ENCODE measurements around the gene CDK5RAP3. TPM values are rescaled to one million over a fixed set of nuclear protein-coding genes. Genes with fewer than 3 reads are reported as not detected.

CDK5RAP3 gene
- total RNA-seq, 1 donor from 2014 or later = 344 TPM

DNA sequence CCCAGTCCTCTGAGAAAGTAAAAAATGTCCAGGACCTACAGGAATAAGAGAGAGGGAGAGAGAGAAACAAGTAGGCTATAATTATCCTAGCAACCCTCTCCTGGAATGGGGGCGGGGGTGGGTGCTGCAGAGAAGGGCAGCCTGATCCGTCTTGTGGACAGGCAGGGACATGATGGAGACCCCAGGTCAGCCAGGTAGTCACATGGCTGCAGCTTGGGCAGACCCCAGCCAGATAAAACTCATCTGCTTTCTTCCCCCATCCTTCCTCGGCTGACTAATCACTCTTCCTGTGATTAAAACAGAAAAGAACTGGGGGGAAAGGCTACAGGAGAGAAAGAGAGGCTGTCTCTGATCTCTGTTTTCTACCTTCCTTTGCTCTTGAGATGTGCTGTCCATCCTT is 34.1 kb downstream of the CDK5RAP3 start:
- Mint-ChIP-seq H3K4me3 (ENCODE audit: low read depth) (no peak overlapping the region), H3K27ac (no peak overlapping the region)

DNA sequence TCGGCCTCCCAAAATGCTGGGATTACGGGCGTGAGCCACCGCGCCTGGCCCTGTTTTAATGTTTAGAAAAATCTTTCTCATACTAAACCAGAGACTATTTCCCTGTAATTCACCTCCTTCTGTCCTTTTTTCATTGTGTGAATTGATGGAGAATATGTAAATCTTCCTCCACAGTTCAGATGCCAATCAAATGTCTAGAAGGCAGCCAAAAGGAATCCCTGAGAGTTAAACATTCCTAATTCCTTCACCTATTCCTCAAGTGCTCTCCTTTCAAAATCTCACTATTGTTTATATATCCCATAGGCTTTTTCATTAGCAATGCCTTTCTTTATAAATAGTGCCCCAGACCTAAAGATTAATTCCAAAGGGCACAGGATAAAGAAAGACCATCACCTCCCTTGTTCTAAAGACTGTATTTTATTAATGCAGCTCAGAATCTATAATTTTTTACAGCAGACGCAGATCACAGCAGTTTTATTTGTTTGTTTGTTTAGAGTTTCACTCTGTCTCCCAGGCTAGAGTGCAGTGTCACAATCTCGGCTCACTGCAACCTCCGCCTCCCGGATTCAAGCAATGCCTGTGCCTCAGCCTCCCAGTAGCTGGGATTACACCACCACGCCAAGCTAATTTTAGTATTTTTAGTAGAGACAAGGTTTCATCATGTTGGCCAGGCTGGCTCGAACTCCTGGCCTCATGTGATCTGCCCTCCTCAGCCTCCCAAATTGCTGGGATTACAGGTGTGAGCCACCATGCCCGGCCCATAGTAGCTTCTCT is 36.2 kb downstream of the CDK5RAP3 start:
- TF ChIP-seq, protein P1, sequence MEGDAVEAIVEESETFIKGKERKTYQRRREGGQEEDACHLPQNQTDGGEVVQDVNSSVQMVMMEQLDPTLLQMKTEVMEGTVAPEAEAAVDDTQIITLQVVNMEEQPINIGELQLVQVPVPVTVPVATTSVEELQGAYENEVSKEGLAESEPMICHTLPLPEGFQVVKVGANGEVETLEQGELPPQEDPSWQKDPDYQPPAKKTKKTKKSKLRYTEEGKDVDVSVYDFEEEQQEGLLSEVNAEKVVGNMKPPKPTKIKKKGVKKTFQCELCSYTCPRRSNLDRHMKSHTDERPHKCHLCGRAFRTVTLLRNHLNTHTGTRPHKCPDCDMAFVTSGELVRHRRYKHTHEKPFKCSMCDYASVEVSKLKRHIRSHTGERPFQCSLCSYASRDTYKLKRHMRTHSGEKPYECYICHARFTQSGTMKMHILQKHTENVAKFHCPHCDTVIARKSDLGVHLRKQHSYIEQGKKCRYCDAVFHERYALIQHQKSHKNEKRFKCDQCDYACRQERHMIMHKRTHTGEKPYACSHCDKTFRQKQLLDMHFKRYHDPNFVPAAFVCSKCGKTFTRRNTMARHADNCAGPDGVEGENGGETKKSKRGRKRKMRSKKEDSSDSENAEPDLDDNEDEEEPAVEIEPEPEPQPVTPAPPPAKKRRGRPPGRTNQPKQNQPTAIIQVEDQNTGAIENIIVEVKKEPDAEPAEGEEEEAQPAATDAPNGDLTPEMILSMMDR (IDR thresholded peaks at IDR 0.05; ENCODE audit: unreplicated experiment) = no peak
- peaks cover 42% of the 10 kb centered on the region for H3K4me1 Mint-ChIP-seq (ENCODE audit: low read depth)

More for the DNA sequence above, 34.1 kb downstream of the CDK5RAP3 start:
- DNase-seq (ENCODE audit: low spot score, unreplicated experiment) = no peak
- Mint-ChIP-seq H3K27me3 (peaks cover 6% of the 10 kb centered on the region), H3K4me1 (ENCODE audit: low read depth) (peaks cover 39% of the 10 kb centered on the region), H3K9me3 (ENCODE audit: low read depth) (no peaks in the 10 kb centered on the region), H3K36me3 (ENCODE audit: insufficient read depth) (no peaks in the 10 kb centered on the region)
- TF ChIP-seq, protein P1 (IDR thresholded peaks at IDR 0.05; ENCODE audit: unreplicated experiment) = no peak

DNA sequence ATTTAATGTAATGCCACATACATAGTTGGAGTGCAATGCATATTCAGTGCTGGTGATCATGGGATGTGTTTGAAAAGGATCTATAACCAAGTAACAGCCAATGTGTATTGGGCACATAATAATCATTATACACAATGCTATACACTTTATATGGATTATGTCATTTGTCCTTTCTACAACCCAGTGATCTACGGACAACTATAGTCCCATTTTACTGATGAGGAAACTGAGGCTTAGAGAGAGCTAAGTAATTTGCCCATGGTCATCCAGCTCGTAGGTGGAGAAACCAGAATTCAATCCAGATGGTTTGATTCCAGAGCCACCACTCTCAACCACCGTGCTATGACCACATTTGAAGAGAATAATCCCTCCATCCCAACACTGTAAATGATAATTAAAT is 39.3 kb downstream of the CDK5RAP3 start:
- no peak for DNase-seq (ENCODE audit: low spot score, unreplicated experiment)
- Mint-ChIP-seq H3K4me3 (ENCODE audit: low read depth) (no peak overlapping the region), H3K4me1 (ENCODE audit: low read depth) (peaks cover 38% of the 10 kb centered on the region), H3K27ac (no peak overlapping the region), H3K27me3 (peaks cover 15% of the 10 kb centered on the region), H3K36me3 (ENCODE audit: insufficient read depth) (no peaks in the 10 kb centered on the region), H3K9me3 (ENCODE audit: low read depth) (no peaks in the 10 kb centered on the region)
- TF ChIP-seq, protein P1 (IDR thresholded peaks at IDR 0.05; ENCODE audit: unreplicated experiment) = no peak

More for the DNA sequence above, 36.2 kb downstream of the CDK5RAP3 start:
- no peak for DNase-seq (ENCODE audit: low spot score, unreplicated experiment)
- Mint-ChIP-seq H3K27ac (no peak overlapping the region), H3K4me3 (ENCODE audit: low read depth) (no peak overlapping the region), H3K27me3 (peaks cover 10% of the 10 kb centered on the region), H3K9me3 (ENCODE audit: low read depth) (no peaks in the 10 kb centered on the region), H3K36me3 (ENCODE audit: insufficient read depth) (no peaks in the 10 kb centered on the region)

DNA sequence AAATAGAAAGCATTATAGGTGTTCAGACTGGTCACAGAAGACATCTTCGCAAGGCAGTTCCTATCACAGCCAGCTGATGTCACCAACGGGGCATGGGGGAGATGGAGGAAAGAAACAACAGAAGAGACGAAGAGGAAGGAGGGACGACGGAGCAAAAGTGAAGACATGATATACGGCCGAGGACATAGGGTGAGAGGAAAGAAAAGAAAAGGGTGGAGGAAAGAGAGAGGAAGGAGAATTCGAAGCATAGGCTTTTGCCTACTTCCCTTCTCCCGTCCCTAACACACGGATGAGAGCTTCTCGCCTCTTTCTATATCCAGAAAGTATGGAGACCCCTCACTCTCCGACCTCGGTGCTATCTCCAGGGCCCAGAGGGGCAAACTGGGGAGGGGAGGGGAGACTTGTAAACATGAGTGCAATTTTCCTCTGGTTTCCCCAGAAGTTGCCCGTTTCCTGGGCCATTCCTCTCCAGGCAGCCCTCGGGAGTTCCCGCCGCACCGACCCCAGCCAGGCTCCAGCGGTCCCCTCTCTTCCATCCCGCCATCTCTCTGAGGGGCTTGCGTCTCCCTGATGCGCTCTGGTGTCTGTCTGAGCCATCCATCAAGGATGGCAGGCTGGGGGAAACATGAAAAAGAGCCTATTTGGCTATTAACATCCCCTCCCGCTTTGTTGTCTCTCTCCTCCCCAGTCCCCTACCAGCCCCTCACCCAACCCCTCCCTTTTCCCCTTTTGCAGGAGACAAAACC is 40.7 kb downstream of the CDK5RAP3 start:
- Mint-ChIP-seq H3K36me3 (ENCODE audit: insufficient read depth) (no peaks in the 10 kb centered on the region), H3K4me3 (ENCODE audit: low read depth) (peak overlapping the region; percentile 54), H3K27me3 (peaks cover 15% of the 10 kb centered on the region), H3K9me3 (ENCODE audit: low read depth) (no peaks in the 10 kb centered on the region), H3K27ac (peak overlapping the region; percentile 79), H3K4me1 (ENCODE audit: low read depth) (peaks cover 42% of the 10 kb centered on the region)
- TF ChIP-seq, protein P1 (IDR thresholded peaks at IDR 0.05; ENCODE audit: unreplicated experiment) = peak; percentile 47
- DNase-seq (ENCODE audit: low spot score, unreplicated experiment) = no peak

DNA sequence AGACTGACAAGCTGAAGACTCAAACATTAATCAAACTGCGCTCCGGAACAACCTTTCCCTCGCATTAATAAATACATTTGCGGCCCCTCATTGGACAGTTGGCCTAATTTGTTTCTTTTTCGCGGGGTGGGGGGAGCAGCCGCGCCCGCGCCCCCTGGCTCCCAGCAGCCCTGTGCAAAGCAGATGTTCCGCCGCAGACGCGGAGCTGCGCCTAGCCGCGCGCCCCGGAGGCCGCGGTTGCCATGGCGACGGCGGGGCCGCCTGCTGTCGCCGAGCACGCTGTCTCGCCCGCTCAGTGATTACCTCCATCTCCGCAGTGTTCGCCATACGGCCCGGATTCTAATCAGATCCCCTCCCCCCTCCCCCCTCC is 41.2 kb downstream of the CDK5RAP3 start:
- TF ChIP-seq, protein P1 (IDR thresholded peaks at IDR 0.05; ENCODE audit: unreplicated experiment) = no peak
- H3K4me1 Mint-ChIP-seq (ENCODE audit: low read depth) = peaks cover 40% of the 10 kb centered on the region
- DNase-seq (ENCODE audit: low spot score, unreplicated experiment) = no peak
- no peaks in the 10 kb centered on the region for H3K36me3 Mint-ChIP-seq (ENCODE audit: insufficient read depth)
- peak overlapping the region; percentile 79 for H3K27ac Mint-ChIP-seq
- H3K9me3 Mint-ChIP-seq (ENCODE audit: low read depth) = no peaks in the 10 kb centered on the region
- H3K27me3 Mint-ChIP-seq = peaks cover 15% of the 10 kb centered on the region
- H3K4me3 Mint-ChIP-seq (ENCODE audit: low read depth) = peak overlapping the region; percentile 54
